Activated CD4-positive, alpha-beta T cell treated with anti-CD3 and anti-CD28 coated beads, Interleukin-2, Interleukin-6, amounts not matched to agents 100 ng/mL and 50 ng/mL, durations not matched to agents 16 hours and 8 hours (primary cell): ENCODE data around the gene LMX1B.
"Not testable (repeated sequence)": the region's sequence is repeated elsewhere in the genome, so short reads cannot be mapped to it uniquely, and the experiment has no call there.

Source experiments
- DNase-seq: peaks from one replicate; pipeline ENCODE4 v3.0.0-alpha.2; 2020

Gene LMX1B

GRCh38 chr9:126613651-126614050, at the start of gene LMX1B:
Gene LMX1B (plus strand): TSS chr9:126613928. CDS start chr9:126614450, 522 bp downstream.
- no peak for DNase-seq

- DNase-seq: no peak
Measured at GRCh38 chr9:126564128-126564527, 49.6 kb upstream of the LMX1B start.

- no peak for DNase-seq
Measured at GRCh38 chr9:126564716-126565115, 49.0 kb upstream of the LMX1B start.

- DNase-seq: no peak
Measured at GRCh38 chr9:126565336-126566128, 48.2 kb upstream of the LMX1B start.

- DNase-seq: no peak
Measured at GRCh38 chr9:126569036-126569435, 44.7 kb upstream of the LMX1B start.

GRCh38 chr9:126578029-126578428, 35.7 kb upstream of the LMX1B start:
- no peak for DNase-seq

- DNase-seq: not testable (repeated sequence)
Measured at GRCh38 chr9:126580319-126580718, 33.4 kb upstream of the LMX1B start.

GRCh38 chr9:126581893-126582292, 31.8 kb upstream of the LMX1B start:
- DNase-seq: no peak

GRCh38 chr9:126582427-126582826, 31.3 kb upstream of the LMX1B start:
- no peak for DNase-seq

GRCh38 chr9:126583144-126583760, 30.5 kb upstream of the LMX1B start:
- no peak for DNase-seq

GRCh38 chr9:126584611-126585010, 29.1 kb upstream of the LMX1B start:
- DNase-seq: no peak

- DNase-seq: no peak
Measured at GRCh38 chr9:126586236-126586635, 27.5 kb upstream of the LMX1B start.

GRCh38 chr9:126587187-126588185, 26.2 kb upstream of the LMX1B start:
- no peak for DNase-seq

- no peak for DNase-seq
Measured at GRCh38 chr9:126588491-126589168, 25.1 kb upstream of the LMX1B start.

GRCh38 chr9:126589349-126589748, 24.4 kb upstream of the LMX1B start:
- no peak for DNase-seq

GRCh38 chr9:126591083-126591482, 22.6 kb upstream of the LMX1B start:
- DNase-seq: no peak

- DNase-seq: no peak
Measured at GRCh38 chr9:126591922-126592321, 21.8 kb upstream of the LMX1B start.

GRCh38 chr9:126592461-126592860, 21.3 kb upstream of the LMX1B start:
- no peak for DNase-seq

- no peak for DNase-seq
Measured at GRCh38 chr9:126595982-126596381, 17.7 kb upstream of the LMX1B start.

GRCh38 chr9:126599047-126599650, 14.6 kb upstream of the LMX1B start:
- no peak for DNase-seq

- no peak for DNase-seq
Measured at GRCh38 chr9:126604059-126605055, 9.4 kb upstream of the LMX1B start.
